ENCODE results near the gene NFATC2.

- TF ChIP-seq EZH2phosphoT487 (conservative IDR thresholded peaks at IDR 0.05; ENCODE audit: low read length) = no peak
- TF ChIP-seq, protein P1, sequence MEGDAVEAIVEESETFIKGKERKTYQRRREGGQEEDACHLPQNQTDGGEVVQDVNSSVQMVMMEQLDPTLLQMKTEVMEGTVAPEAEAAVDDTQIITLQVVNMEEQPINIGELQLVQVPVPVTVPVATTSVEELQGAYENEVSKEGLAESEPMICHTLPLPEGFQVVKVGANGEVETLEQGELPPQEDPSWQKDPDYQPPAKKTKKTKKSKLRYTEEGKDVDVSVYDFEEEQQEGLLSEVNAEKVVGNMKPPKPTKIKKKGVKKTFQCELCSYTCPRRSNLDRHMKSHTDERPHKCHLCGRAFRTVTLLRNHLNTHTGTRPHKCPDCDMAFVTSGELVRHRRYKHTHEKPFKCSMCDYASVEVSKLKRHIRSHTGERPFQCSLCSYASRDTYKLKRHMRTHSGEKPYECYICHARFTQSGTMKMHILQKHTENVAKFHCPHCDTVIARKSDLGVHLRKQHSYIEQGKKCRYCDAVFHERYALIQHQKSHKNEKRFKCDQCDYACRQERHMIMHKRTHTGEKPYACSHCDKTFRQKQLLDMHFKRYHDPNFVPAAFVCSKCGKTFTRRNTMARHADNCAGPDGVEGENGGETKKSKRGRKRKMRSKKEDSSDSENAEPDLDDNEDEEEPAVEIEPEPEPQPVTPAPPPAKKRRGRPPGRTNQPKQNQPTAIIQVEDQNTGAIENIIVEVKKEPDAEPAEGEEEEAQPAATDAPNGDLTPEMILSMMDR (IDR thresholded peaks at IDR 0.05; ENCODE audit: insufficient read depth, low read length, poor library complexity, severe bottlenecking) = no peak
Observed at GRCh38 chr20:51401496-51401895, 141.0 kb downstream of the NFATC2 start.

Data from SU-DHL-6 (cell line).